ENCODE results near the gene MEPCE.
"Not testable (repeated sequence)": the region's sequence is repeated elsewhere in the genome, so short reads cannot be mapped to it uniquely, and the experiment has no call there.

MEPCE gene

DNA sequence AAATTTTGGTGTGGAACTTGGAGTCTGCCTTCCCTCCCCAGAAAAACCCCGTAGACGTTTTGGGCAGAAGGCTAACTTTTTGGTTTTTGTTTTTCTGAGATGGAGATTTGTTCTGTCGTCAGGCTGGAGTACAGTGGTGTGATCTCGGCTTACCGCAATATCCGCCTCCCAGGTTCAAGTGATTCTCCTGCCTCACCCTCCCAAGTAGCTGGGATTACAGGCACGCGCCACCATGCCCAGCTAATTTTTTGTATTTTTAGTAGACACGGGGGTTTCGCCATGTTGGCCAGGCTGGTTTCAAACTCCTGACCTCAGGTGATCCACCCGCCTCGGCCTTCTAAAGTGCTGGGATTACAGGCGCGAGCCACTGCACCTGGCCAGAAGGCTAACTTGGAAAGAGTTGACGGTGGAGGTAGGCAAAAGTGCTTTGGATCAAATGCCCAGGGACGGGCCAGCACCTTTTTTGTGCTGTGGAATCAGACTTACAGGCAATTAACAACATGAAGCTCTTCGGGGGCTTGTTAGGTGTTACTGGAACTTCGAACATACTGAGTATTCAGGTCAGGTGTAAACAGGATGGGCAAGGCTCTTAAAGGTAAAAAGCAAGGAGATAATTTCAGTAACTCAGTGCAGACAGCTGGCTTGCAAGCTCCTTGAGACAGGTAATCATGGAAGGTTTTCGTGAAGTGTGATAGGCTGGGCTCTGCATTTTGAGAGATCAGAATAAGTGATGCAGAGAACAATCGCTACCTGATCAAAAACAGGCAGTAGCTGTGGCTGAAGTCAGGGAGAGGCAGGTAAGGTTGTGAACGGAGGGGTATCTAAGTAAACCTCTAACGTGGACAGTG is 4.9 kb downstream of the MEPCE start:
- no peak for DNase-seq

- no peak for DNase-seq
Measured at GRCh38 chr7:100435401-100436304, 6.0 kb downstream of the MEPCE start.

DNA sequence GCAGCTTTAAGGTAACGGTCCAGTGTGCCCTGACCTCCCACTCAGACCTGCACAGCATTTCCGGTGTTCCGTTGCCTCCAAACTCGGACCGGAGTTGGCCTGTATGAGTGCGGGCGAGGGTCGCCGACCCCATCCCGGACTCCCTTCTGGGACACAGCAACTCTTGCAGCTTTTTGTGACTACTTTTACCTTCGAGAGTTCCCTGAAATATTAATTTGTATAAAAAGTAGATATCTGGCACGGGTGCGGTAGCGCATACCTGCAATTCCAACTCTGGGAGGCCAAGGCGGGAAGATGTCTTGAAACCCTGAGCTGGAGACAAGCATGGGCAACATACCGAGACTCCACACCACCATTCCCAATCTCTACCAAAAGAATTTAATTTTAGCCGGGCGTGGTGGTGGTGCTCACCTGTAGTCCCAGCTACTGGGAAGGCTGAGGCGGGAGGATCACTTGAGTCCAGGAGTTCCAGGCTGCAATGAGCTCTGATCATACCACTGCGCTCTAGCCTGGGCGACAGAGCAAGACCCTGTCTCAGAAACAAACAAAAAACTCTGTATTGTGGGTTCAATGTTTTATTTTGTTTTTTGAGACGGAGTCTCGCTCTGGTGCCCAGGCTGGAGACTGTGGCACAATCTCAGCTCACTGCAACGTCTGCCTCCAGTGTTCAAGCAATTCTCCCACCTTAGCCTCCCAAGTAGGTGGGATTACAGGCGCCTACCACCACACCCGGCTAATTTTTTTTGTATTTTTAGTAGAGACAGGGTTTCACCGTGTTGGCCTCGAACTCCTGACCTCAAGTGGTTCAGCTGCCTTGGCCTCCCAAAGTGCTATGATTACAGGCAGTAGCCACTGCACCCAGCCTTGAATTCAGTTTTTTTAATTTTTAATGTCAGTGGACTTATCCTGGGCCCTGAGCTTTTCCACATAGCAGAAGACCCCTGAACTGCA is 7.8 kb downstream of the MEPCE start:
- no peak for DNase-seq

DNA sequence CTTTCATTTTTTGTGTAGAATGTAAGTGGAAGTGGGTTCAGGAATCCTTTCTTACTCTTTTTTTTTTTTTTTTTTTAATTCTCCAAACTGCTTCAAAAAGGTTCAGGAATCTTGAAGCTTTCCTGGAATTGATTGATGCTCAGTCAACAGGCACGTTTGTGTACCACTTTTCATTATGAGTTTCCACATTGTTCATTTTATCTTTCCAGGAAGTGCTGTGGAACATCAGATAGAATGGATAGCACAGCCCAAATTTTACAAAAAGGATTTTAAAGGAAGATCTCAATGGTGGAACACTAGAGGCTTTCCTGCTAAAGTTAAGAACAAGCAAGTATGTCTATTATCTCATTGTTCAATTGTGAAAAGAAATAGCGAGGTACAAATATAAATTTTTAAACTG is 8.5 kb downstream of the MEPCE start:
- no peak for DNase-seq

DNA sequence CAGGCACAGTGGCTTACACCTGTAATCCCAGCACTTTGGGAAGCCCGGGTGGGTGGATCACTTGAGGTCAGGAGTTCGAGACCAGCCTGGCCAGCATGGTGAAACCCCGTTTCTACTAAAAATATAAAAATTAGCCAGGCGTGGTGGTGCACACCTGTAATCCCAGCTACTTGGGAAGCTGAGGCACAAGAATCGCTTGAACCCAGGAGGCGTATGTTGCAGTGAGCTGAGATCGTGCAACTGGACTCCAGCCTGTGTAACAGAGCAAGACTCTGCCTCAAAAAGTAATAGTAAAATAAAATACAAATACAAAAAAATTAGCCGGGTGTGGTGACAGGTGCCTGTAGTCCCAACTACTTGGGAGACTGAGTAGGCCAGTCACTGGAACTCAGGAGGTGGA is 9.1 kb downstream of the MEPCE start:
- not testable (repeated sequence) for DNase-seq

- not testable (repeated sequence) for DNase-seq
Measured at GRCh38 chr7:100439244-100439643, 9.6 kb downstream of the MEPCE start.

- no peak for DNase-seq
Measured at GRCh38 chr7:100441641-100442535, 12.3 kb downstream of the MEPCE start.

DNA sequence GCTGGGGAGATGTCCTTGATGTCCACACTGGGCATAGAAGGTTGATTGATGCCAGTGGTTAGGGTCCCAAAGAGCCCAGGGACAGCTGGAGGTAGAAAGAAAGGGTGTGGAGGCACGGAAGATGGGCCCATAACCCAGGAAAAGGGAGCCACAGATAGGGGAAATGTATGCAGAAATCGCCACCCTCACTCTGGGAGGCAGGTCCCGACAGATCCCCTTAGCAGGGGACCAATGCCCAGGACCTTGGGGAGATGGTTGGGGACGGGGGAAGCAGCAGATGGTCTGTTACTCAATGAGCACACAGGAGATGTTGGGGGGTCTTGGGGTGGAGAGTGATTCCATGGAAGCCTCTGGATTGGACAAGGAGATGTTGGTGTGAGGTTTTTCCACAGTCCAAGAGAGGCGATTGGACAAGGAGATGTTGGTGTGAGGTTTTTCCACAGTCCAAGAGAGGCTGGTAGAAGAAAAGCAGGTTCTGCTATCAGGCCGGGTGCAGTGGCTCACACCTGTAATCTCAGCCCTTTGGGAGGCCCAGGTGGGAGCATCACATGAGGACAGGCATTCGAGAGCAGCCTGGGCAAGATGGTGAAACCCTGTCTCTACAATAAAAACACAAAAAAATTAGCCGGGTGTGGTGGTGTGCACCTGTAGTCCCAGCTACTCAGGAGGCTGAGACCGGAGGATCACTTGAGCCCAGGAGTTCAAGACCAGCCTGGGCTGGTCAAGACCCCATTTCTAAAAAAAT is 13.6 kb downstream of the MEPCE start:
- no peak for DNase-seq

DNA sequence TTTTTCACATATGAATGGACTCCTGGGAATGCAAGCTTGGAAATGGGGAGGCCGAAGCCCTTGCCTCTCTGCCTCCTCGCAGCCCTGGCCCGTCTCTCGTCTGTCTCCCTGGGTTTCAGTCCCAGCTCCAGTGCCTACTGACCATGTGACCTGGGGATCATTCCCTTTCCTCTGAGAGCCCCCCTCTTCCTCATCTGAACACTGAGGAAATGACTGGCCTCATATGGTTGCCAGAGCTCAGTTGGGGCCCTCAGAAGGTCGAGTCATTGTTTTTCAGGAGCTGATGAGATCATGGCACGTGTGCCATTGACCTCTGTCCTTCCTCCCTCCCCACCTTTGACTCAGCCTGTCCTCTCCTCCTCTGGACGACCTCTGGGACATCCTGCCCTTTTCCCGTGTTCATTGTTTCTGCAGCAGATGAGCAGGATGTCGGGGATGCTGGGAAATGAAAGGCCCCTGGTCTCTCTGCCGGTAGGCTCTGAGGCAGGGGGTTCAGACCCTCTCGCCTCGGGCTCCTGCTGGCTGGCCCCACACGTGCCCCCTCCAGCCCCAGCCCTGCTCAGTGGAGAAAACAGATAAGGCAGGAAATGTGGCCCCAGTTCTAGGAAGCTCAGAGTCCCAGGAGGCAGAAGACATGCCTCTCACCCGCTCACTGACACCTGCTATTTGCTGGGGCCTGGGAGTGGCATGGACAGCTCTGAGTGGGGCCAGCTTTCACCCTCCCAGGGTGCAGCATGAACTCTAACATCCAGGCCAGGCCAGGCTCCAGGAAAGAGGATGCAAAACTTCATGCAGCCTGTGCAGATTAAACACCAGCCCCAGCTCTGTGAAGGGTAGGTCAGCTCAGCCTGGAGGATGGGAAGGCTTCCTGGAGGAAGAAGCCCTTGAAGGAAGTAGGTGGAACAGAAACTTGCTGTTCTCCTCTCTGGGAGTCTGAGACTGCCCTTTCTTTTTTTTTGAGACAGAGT is 15.0 kb downstream of the MEPCE start:
- no peak for DNase-seq

GRCh38 chr7:100446040-100446439 is 16.4 kb downstream of the MEPCE start:
- DNase-seq: no peak

DNA sequence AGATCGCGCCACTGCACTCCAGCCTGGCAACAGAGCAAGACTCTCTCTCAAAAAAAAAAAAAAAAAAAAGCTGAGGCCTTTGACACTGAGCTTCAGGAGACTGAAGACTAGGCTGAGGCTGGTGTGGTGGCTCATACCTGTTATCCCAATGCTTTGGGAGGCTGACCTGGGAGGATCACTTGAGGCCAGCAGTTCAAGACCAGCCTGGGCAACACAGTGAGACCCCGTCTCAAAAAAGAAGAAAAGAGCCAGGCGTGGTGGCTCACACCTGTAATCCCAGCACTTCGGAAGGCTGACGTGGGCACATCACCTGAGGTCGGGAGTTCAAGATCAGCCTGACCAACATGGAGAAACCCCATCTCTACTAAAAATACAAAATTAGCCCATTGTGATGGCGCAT is 17.7 kb downstream of the MEPCE start:
- not testable (repeated sequence) for DNase-seq

DNA sequence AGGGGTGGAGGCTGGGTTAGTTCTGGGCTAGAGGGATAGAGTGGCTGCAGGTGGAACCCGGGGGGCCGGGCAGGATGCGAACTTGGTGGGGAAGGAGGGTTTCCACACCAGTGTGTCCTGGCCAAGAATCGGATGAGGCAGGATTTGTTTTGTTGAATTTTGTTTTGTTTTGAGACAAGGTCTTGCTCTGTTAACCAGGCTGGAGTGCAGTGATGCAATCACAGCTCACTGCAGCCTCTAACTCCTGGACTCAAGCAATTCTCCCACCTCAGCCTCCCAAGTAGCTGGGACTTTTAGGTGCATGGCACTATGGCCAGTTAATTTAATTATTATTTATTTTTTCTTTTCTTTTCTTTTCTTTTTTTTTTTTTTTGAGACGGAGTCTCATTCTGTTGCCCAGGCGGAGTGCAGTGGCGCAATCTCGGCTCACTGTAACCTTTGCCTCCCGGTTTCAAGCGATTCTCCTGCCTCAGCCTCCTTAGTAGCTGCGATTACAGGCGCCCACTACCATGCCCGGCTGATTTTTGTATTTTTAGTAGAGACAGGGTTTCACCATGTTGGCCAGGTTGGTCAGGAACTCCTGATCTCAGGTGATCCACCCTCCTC is 19.7 kb downstream of the MEPCE start:
- DNase-seq: no peak

DNA sequence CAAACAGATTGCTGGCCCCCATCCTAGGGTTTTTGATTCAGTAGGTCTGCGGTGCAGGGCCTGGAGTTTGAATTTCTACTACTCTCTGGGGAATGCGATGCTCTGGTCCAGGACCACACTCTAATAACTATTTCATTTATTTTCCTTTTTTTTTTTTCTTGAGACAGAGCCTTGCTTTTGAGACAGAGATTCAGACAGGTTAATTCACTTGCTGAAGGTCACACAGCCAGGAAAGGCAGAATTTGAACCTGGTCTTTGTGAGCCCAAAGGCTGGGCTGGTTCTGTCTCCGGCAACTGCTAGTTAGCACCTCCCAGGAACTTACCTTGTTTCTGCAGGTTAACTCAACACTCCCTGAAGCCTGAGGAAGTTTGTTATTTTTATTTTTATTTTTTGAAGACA is 22.9 kb downstream of the MEPCE start:
- DNase-seq: no peak

GRCh38 chr7:100453854-100454253 is 24.2 kb downstream of the MEPCE start:
- DNase-seq: not testable (repeated sequence)

DNA sequence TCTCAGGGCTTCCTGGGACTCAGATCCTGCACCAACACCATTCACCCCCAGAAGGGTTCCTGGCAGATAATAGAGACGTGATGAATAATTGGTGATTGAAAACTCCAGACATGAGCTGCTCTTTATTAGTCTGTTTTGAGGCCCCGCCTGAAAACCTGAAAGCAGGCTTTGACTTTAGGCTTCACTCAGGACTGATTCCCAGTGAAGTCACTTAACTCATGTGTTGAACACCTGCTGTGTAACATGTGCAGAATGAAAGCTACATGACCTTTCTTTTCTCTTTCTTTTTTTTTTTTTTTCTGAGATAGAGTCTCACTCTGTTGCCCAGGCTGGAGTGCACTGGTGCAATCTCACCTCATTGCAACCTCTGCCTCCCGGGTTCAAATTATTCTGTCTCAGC is 25.6 kb downstream of the MEPCE start:
- DNase-seq: no peak

- no peak for DNase-seq
Measured at GRCh38 chr7:100456562-100456961, 26.9 kb downstream of the MEPCE start.

GRCh38 chr7:100457033-100457432 is 27.4 kb downstream of the MEPCE start:
- no peak for DNase-seq

- no peak for DNase-seq
Measured at GRCh38 chr7:100464210-100464660, 34.6 kb downstream of the MEPCE start, which contains the start of gene SPACDR. Gene SPACDR, minus strand, starts transcription at chr7:100464260. Its CDS starts 235 bp downstream, at chr7:100464025.

- no peak for DNase-seq
Measured at GRCh38 chr7:100464791-100465190, 35.2 kb downstream of the MEPCE start.
